H1 (cell line): ENCODE data around the gene ST6GALNAC3. TPM values are rescaled to one million over a fixed set of nuclear protein-coding genes. Genes with fewer than 3 reads are reported as not detected.
A peak's percentile ranks its signal among the peaks of the same experiment; 100 is the strongest.

ENCODE experiments used
- CTCF ChIA-PET: fragments of 300-600 bp; sonication (Branson Sonifier 250); formaldehyde crosslinking; loops from one replicate; lab custom pipeline; 2021; ENCODE audit not compliant: partially characterized antibody; lab: Charles Lee
- POLR2A ChIA-PET: fragments of 300-600 bp; sonication (Branson Sonifier 250); formaldehyde crosslinking; loops from one replicate; lab custom pipeline; 2021; ENCODE audit warnings: inconsistent platforms; ENCODE audit not compliant: partially characterized antibody; lab: Charles Lee
- DNase-seq, 2 experiments: peaks; one replicate each; pipeline versions ENCODE4 v3.0.0 to v3.0.0-alpha.2; 2010 to 2022; ENCODE audit warnings: low spot score in 2 of 2, low read depth in 1 of 2, mixed read lengths in 1 of 2
- FAIRE-seq: peaks from 2 replicates; lab custom pipeline; 2011; peaks lifted over from hg19 to GRCh38; lab: Jason Lieb, UNC
- H2AFZ ChIP-seq: 2 replicates; pipeline ENCODE4 v1.8.1; 2012; ENCODE audit warnings: low read length, inconsistent platforms
- H2AK5ac ChIP-seq: 2 replicates; pipeline ENCODE4 v1.6.1; 2013; ENCODE audit warnings: low read depth, low read length
- H2BK120ac ChIP-seq: replicated peaks from 2 replicates; pipeline ENCODE3; 2013; ENCODE audit warnings: low read depth, low read length, inconsistent platforms
- H2BK12ac ChIP-seq: 2 replicates; pipeline ENCODE4 v1.6.1; 2013; ENCODE audit warnings: low read depth, low read length
- H2BK15ac ChIP-seq: 2 replicates; pipeline ENCODE4 v1.6.1; 2013; ENCODE audit warnings: low read length
- H2BK20ac ChIP-seq: 2 replicates; pipeline ENCODE4 v1.6.1; 2013; ENCODE audit warnings: low read length
- H2BK5ac ChIP-seq: 2 replicates; pipeline ENCODE4 v1.6.1; 2013; ENCODE audit warnings: low read depth, low read length
- H3K14ac ChIP-seq: 2 replicates; pipeline ENCODE4 v1.6.1; 2013; ENCODE audit warnings: inconsistent platforms; ENCODE audit not compliant: insufficient read length
- H3K18ac ChIP-seq: 2 replicates; pipeline ENCODE4 v1.6.1; 2013; ENCODE audit warnings: low read length; ENCODE audit errors: extremely low read depth
- H3K23ac ChIP-seq: 2 replicates; pipeline ENCODE4 v1.6.1; 2013; ENCODE audit warnings: inconsistent platforms; ENCODE audit not compliant: insufficient read length
- H3K23me2 ChIP-seq: 2 replicates; pipeline ENCODE4 v1.6.1; 2013; ENCODE audit warnings: low read depth, low read length
- H3K27ac ChIP-seq: 2 replicates; pipeline ENCODE4 v1.6.1; 2011; ENCODE audit warnings: low read depth, low read length, inconsistent platforms
- H3K27me3 ChIP-seq, 4 experiments: replicated peaks in 1 of 4; 1 replicate in 1 of 4; 2 replicates in 3 of 4; pipeline versions ENCODE4 v1.6.1 to v1.8.1; 2011 to 2013; ENCODE audit warnings: low read length in 3 of 4, mild to moderate bottlenecking in 3 of 4, inconsistent platforms in 2 of 4, mixed read lengths in 2 of 4, moderate library complexity in 1 of 4; ENCODE audit not compliant: control insufficient read depth in 3 of 4, insufficient read depth in 3 of 4; ENCODE audit errors: extremely low read depth in 1 of 4
- H3K36me3 ChIP-seq, 4 experiments: 2 replicates each; pipeline versions ENCODE4 v1.6.1 to v1.8.1; 2011 to 2013; ENCODE audit warnings: mild to moderate bottlenecking in 4 of 4, low read length in 3 of 4, moderate library complexity in 2 of 4, control low read depth in 1 of 4, inconsistent platforms in 1 of 4; ENCODE audit not compliant: insufficient read depth in 4 of 4, control insufficient read depth in 2 of 4
- H3K4ac ChIP-seq: replicated peaks from 2 replicates; pipeline ENCODE3; 2013; ENCODE audit warnings: low read length, low read depth, mixed read lengths, inconsistent platforms; ENCODE audit not compliant: insufficient read length
- H3K4me1 ChIP-seq, 4 experiments: replicated peaks in 1 of 4; 1 replicate in 1 of 4; 2 replicates in 3 of 4; pipeline versions ENCODE4 v1.6.1 to v1.8.1; 2011 to 2013; ENCODE audit warnings: low read length in 3 of 4, inconsistent platforms in 2 of 4, mixed read lengths in 1 of 4; ENCODE audit not compliant: insufficient read depth in 4 of 4, control insufficient read depth in 3 of 4
- H3K4me2 ChIP-seq, 2 experiments: 2 replicates each; pipeline versions ENCODE4 v1.6.1 to v1.8.1; 2011 to 2013; ENCODE audit warnings: low read depth in 2 of 2, low read length in 2 of 2, control low read depth in 1 of 2, inconsistent platforms in 1 of 2, mild to moderate bottlenecking in 1 of 2; ENCODE audit not compliant: insufficient read depth in 1 of 2
- H3K4me3 ChIP-seq, 4 experiments: fragments of 200-600, 300-600 bp in 1 of 4; sonication (generic), shearing (Covaris generic), sonication (Bioruptor Twin) in 1 of 4; 2 replicates each; pipeline versions ENCODE4 v1.5.1 to v1.8.1; 2011 to 2016; ENCODE audit warnings: low read length in 4 of 4, low read depth in 3 of 4, control low read depth in 2 of 4, inconsistent platforms in 2 of 4, mild to moderate bottlenecking in 2 of 4, mixed read lengths in 1 of 4, moderate library complexity in 1 of 4; ENCODE audit not compliant: insufficient read depth in 2 of 4; ENCODE audit errors: extremely low read depth in 1 of 4
- H3K56ac ChIP-seq: replicated peaks from 2 replicates; pipeline ENCODE3; 2013; ENCODE audit warnings: low read depth, mild to moderate bottlenecking, mixed read lengths, low read length, inconsistent platforms; ENCODE audit not compliant: insufficient read length
- H3K79me1 ChIP-seq: 2 replicates; pipeline ENCODE4 v1.6.1; 2013; ENCODE audit warnings: low read depth, low read length, control low read depth
- H3K79me2 ChIP-seq, 2 experiments: 2 replicates each; pipeline versions ENCODE4 v1.6.1 to v1.8.1; 2012 to 2013; ENCODE audit warnings: low read length in 2 of 2, mild to moderate bottlenecking in 2 of 2, inconsistent platforms in 1 of 2; ENCODE audit not compliant: insufficient read depth in 2 of 2, control insufficient read depth in 1 of 2
- H3K9ac ChIP-seq, 4 experiments: replicated peaks in 1 of 4; 1 replicate in 1 of 4; 2 replicates in 3 of 4; pipeline versions ENCODE4 v1.6.1 to v1.8.1; 2011 to 2013; ENCODE audit warnings: low read depth in 3 of 4, low read length in 3 of 4, control low read depth in 2 of 4, mild to moderate bottlenecking in 2 of 4, moderate library complexity in 2 of 4, inconsistent platforms in 1 of 4; ENCODE audit errors: extremely low read depth in 1 of 4
- H3K9me3 ChIP-seq, 2 experiments: 2 replicates each; pipeline versions ENCODE4 v1.6.1 to v1.8.1; 2012 to 2013; ENCODE audit warnings: mild to moderate bottlenecking in 2 of 2, moderate library complexity in 2 of 2, control low read depth in 1 of 2, inconsistent platforms in 1 of 2, low read depth in 1 of 2, low read length in 1 of 2, mixed read lengths in 1 of 2; ENCODE audit not compliant: insufficient read depth in 2 of 2
- H4K20me1 ChIP-seq, 2 experiments: replicated peaks in 1 of 2; 2 replicates each; pipeline versions ENCODE3 to v1.8.1; 2011 to 2013; ENCODE audit warnings: inconsistent platforms in 2 of 2, low read length in 2 of 2, mild to moderate bottlenecking in 1 of 2; ENCODE audit not compliant: insufficient read depth in 2 of 2, control insufficient read depth in 1 of 2
- H4K5ac ChIP-seq: 2 replicates; pipeline ENCODE4 v1.6.1; 2013; ENCODE audit warnings: low read length, low read depth, mixed read lengths, inconsistent platforms; ENCODE audit not compliant: insufficient read length
- H4K8ac ChIP-seq: 2 replicates; pipeline ENCODE4 v1.8.0; 2013; ENCODE audit warnings: mild to moderate bottlenecking, moderate library complexity, low read length, inconsistent platforms; ENCODE audit not compliant: insufficient read depth; ENCODE audit errors: extremely low read depth
- H4K91ac ChIP-seq: replicated peaks from 2 replicates; pipeline ENCODE3; 2013; ENCODE audit warnings: low read length, mixed read lengths, inconsistent platforms; ENCODE audit not compliant: insufficient read length
- ASH2L ChIP-seq: fragments of 200-600, 300-600 bp; sonication (generic); IDR thresholded peaks from one replicate; pipeline ENCODE4 v1.7.1; 2017; ENCODE audit warnings: low read length
- HDAC2 ChIP-seq, 2 experiments: fragments of 300-600 bp in 1 of 2; sonication (generic) in 1 of 2; IDR thresholded peaks; 2 replicates each; pipeline ENCODE4 v1.6.1; 2011 to 2012; ENCODE audit warnings: low read depth in 2 of 2, low read length in 2 of 2, mild to moderate bottlenecking in 2 of 2, moderate library complexity in 2 of 2, borderline replicate concordance in 1 of 2, inconsistent platforms in 1 of 2
- MAFK ChIP-seq: IDR thresholded peaks from 2 replicates; pipeline ENCODE4 v1.6.1; 2012; ENCODE audit warnings: low read depth, mild to moderate bottlenecking, improper control_type of control experiment, low read length
- MAX ChIP-seq: IDR thresholded peaks from 2 replicates; pipeline ENCODE4 v1.6.1; 2012; ENCODE audit warnings: inconsistent platforms
- WGBS, 2 experiments: shearing (Covaris generic) in 1 of 2; methylation state at CpG; one replicate each; pipeline versions ENCODE4 v1.1.6 to v1.1.7; 2013 to 2015; ENCODE audit warnings: low lambda C conversion rate in 2 of 2, mixed read lengths in 2 of 2, inconsistent platforms in 1 of 2, low coverage in 1 of 2, missing lambda C conversion rate in 1 of 2; ENCODE audit not compliant: insufficient replicate concordance in 2 of 2, insufficient coverage in 1 of 2, insufficient read length in 1 of 2; ENCODE audit errors: extremely low coverage in 1 of 2, missing lambda C conversion rate in 1 of 2; 5-methylcytosine and 5-hydroxymethylcytosine counted together
- polyA plus RNA-seq, 7 experiments: library from polyadenylated mRNA; depleted of rRNA in 3 of 7; stranded (reverse) in 5 of 7; unstranded in 2 of 7; fragments of >200 nt in 5 of 7; fragments of 200-250 nt in 2 of 7; gene quantifications; 1 replicate in 5 of 7; 2 replicates in 1 of 7; 4 replicates in 1 of 7; pipeline versions ENCODE4 v1.2.1 to v1.2.3, GENCODE V29; 2011 to 2013; ENCODE audit warnings: missing spikeins in 2 of 7, mixed read lengths in 2 of 7
- total RNA-seq: library from RNA; stranded (reverse); fragmentation: NEBNext Ultra II Directional; extraction: Animal tissue kit (Norgen Biotek cat#: 25700); gene quantifications from 2 replicates; pipeline ENCODE4 v1.2.1, GENCODE V29; 2021

The ST6GALNAC3 gene
- total and polyA plus RNA-seq, 2 of the 8 experiments (the other 6 are each of a cell fraction or from before 2014, with no cell fraction given) = 4.9 to 19.0 TPM

- no peak for FAIRE-seq
- CTCF ChIA-PET = interaction anchor here (1.0 kb wide), 1 partner anchor 80 kb away, joined by 3 read pairs; no protein-coding TSS in a partner anchor
- H3K18ac ChIP-seq = peak overlapping the region; percentile 54
Measured at GRCh38 chr1:76234061-76234460, 159.5 kb downstream of the ST6GALNAC3 start.

More at GRCh38 chr1:76234061-76234460, 159.5 kb downstream of the ST6GALNAC3 start:
- Histone ChIP-seq H3K23ac (no peak overlapping the region), H3K56ac (no peak overlapping the region), H2BK20ac (peak overlapping the region; percentile 62; the same call in 1 of the 2 replicates), H3K4me2 (no peak overlapping the region; a peak in 1 of 4 replicates), H4K8ac (no peak overlapping the region), H3K4ac (no peak overlapping the region), H3K4me1 (peaks cover 8 to 33% (median 24%) of the 10 kb centered on the region in 4 experiments), H2BK120ac (peak overlapping the region; percentile 57), H2AK5ac (no peak overlapping the region; the same call in none of the 2 replicates), H3K14ac (no peak overlapping the region), H2AFZ (no peak overlapping the region), H3K23me2 (no peaks in the 10 kb centered on the region; the same call in 1 of the 2 replicates), H3K79me1 (no peaks in the 10 kb centered on the region), H4K91ac (peak overlapping the region; percentile 95), H2BK5ac (peak overlapping the region; percentile 38; the same call in 1 of the 2 replicates), H4K5ac (no peak overlapping the region), H4K20me1 (no peaks in the 10 kb centered on the region), H2BK12ac (0 out of 2 replicates have a peak overlapping the region, but pooled peaks have one; percentile 40), H3K36me3 (no peaks in the 10 kb centered on the region), H3K27ac (no peak overlapping the region), H3K27me3 (no peaks in the 10 kb centered on the region), H3K9ac (no peak overlapping the region), H3K79me2 (no peaks in the 10 kb centered on the region; a peak in 1 of 4 replicates), H3K9me3 (no peaks in the 10 kb centered on the region), H2BK15ac (no peak overlapping the region; the same call in 1 of the 2 replicates), H3K4me3 (no peak overlapping the region)
- POLR2A ChIA-PET = interaction anchor here (1.0 kb wide), 1 partner anchor 13 kb away, joined by 4 read pairs; no protein-coding TSS in a partner anchor
- no peak for DNase-seq
- 85% methylated on average over 2 of the region's 2 CpGs; no CpG with 5 or more reads in 1 of the 2 experiments for WGBS, 2 experiments
- TF ChIP-seq MAX (peak; percentile 53; the same call in 1 of the 2 replicates), HDAC2 (IDR thresholded peaks at IDR 0.05; ENCODE audit: borderline replicate concordance in 1 of 2, low read depth in 2 of 2, low read length in 2 of 2) (no peak), ASH2L (no peak), MAFK (no peak)
